ENCODE measurements around the gene GMDS. TPM values are rescaled to one million over a fixed set of nuclear protein-coding genes. Genes with fewer than 3 reads are reported as not detected.

Gene GMDS
- total and polyA plus RNA-seq, 2 of the 4 experiments (the other 2 are of a cell fraction), result 7.3 to 21.9 TPM

DNA sequence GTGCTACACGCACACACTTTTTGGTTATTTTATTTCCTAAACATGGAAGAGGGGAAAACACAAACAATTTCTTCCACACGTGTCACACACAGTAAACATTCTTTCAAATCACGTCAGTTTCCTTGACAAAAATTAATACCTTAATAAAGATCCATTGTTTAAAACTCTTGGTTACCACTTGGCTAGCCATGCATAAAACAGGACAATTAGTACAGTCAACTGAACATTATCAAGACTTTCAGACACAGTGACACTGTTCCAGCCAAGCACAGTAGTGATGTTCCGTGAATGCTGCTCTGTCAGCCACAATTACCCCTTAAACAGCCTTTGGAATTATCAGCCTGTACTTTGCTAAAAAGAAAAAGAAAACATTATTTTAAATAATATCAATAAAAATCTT is 50.8 kb downstream of the GMDS start:
- H3K4me3 ChIP-seq (ENCODE audit: insufficient read depth, low read depth, low read length), result no peak overlapping the region
- no peak overlapping the region for H2BK120ac ChIP-seq (ENCODE audit: low read depth, low read length)
- H3K23ac ChIP-seq (ENCODE audit: low read depth, low read length), result no peak overlapping the region
- H4K5ac ChIP-seq (ENCODE audit: low read depth, low read length), result no peak overlapping the region
- no peak overlapping the region for H2AFZ ChIP-seq (replicated peaks; ENCODE audit: low read length, poor library complexity)
- H3K4me2 ChIP-seq (ENCODE audit: low read depth, low read length), result no peak overlapping the region
- H3K18ac ChIP-seq (ENCODE audit: low read depth, low read length), result no peak overlapping the region
- no peak overlapping the region for H2BK20ac ChIP-seq (ENCODE audit: low read depth, low read length)
- H3K9ac ChIP-seq (ENCODE audit: low read depth, low read length), result no peak overlapping the region
- H3K14ac ChIP-seq (replicated peaks; ENCODE audit: low read depth, low read length), result no peak overlapping the region
- DNase-seq (no peak), ATAC-seq (ENCODE audit: low read depth) (no peak)
- H2AK9ac ChIP-seq (replicated peaks; ENCODE audit: low read depth, low read length, poor library complexity), result no peak overlapping the region
- no peaks in the 10 kb centered on the region for H3K27me3 ChIP-seq (ENCODE audit: control insufficient read depth, insufficient read depth, low read length)
- H3K4me1 ChIP-seq (ENCODE audit: control insufficient read depth, insufficient read depth, low read length), result peaks cover 8% of the 10 kb centered on the region; the same call in 1 of the 2 replicates
- H3K56ac ChIP-seq (ENCODE audit: extremely low read depth, insufficient read depth, low read length), result no peak overlapping the region
- peaks cover 5% of the 10 kb centered on the region; the same call in 1 of the 2 replicates for H3K9me1 ChIP-seq (ENCODE audit: insufficient read depth, low read length)
- no CpG with 5 or more reads among the region's 4 CpGs for WGBS, 2 experiments (ENCODE audit: extremely low coverage in 2 of 2, insufficient read length in 1 of 2)
- H3K4ac ChIP-seq (ENCODE audit: low read depth, low read length), result no peak overlapping the region
- TF ChIP-seq RCOR1 (IDR thresholded peaks at IDR 0.05; ENCODE audit: insufficient replicate concordance, low read length), result no peak
- no peak for TF ChIP-seq MAZ (IDR thresholded peaks at IDR 0.05; ENCODE audit: borderline replicate concordance, low read depth, low read length)
- no peak for TF ChIP-seq NFE2L2 (IDR thresholded peaks at IDR 0.05; ENCODE audit: low read depth, low read length)
- TF ChIP-seq MXI1 (IDR thresholded peaks at IDR 0.05; ENCODE audit: borderline replicate concordance, low read depth, low read length), result no peak
- no peak for TF ChIP-seq SMC3 (IDR thresholded peaks at IDR 0.05; ENCODE audit: low read depth, low read length)
- no peak overlapping the region for H4K91ac ChIP-seq (ENCODE audit: insufficient read depth, low read depth, low read length)
- no peaks in the 10 kb centered on the region for H3K36me3 ChIP-seq (ENCODE audit: control insufficient read depth, insufficient read depth, low read length)
- BruUV-seq (replicated peaks), result no TSS peak
- no peaks in the 10 kb centered on the region for H3K9me3 ChIP-seq (ENCODE audit: control insufficient read depth, insufficient read depth, low read length)
- H3K79me1 ChIP-seq (ENCODE audit: low read depth in 1 of 2, low read length in 2 of 2), result peaks cover 0 to 11% of the 10 kb centered on the region in 2 experiments; a peak in 2 of 4 replicates
- POLR2A ChIA-PET (ENCODE audit: unreplicated experiment), result no interaction called here
- no peak overlapping the region for H4K8ac ChIP-seq (ENCODE audit: low read depth in 2 of 2, low read length in 2 of 2)
- no peak overlapping the region for H2BK15ac ChIP-seq (ENCODE audit: low read depth, low read length)
- no peak overlapping the region for H2AK5ac ChIP-seq (ENCODE audit: low read depth, low read length)
- CTCF ChIA-PET, result interaction anchor here (0.6 kb wide), 1 partner anchor 14 kb away, joined by 3 read pairs; no protein-coding TSS in a partner anchor
- no peaks in the 10 kb centered on the region for H4K20me1 ChIP-seq (ENCODE audit: insufficient read depth, low read length)
- no peak overlapping the region for H2BK5ac ChIP-seq (ENCODE audit: low read depth, low read length, poor library complexity, severe bottlenecking)
- no peak overlapping the region for H3K27ac ChIP-seq (ENCODE audit: insufficient read depth, low read length)
- intact Hi-C loops (cut with micrococcal nuclease), result no loop called here
- in situ Hi-C loops (cut with MboI; ENCODE audit: low sequenced_read_pairs), result no loop called here
- dilution Hi-C loops (cut with HindIII; ENCODE audit: low sequenced_read_pairs, unreplicated experiment), result no loop called here
